HL-60 (cell line): ENCODE results near the gene GAS2L2.

Experiments used
- DNase-seq, 2 experiments: peaks; one replicate each; pipeline ENCODE4 v3.0.0-alpha.2; 2010 to 2020; ENCODE audit warnings: low read depth in 1 of 2, low spot score in 1 of 2
- H3K27ac ChIP-seq: fragments of 250-450 bp; sonication (Bioruptor Pico); replicated peaks from 2 replicates; pipeline ENCODE4 v1.5.1; 2020; ENCODE audit warnings: mild to moderate bottlenecking, moderate library complexity
- H3K27me3 ChIP-seq: fragments of 250-450 bp; sonication (Bioruptor Pico); 2 replicates; pipeline ENCODE4 v1.5.1; 2021; ENCODE audit warnings: mild to moderate bottlenecking, moderate library complexity; ENCODE audit not compliant: insufficient read depth, poor library complexity, severe bottlenecking
- H3K4me3 ChIP-seq: replicated peaks from 2 replicates; pipeline ENCODE4 v1.5.1; 2011; ENCODE audit warnings: mild to moderate bottlenecking, control low read depth, low read length; ENCODE audit not compliant: insufficient read depth
- GABPA ChIP-seq: IDR thresholded peaks from 2 replicates; pipeline ENCODE4 v1.6.1; 2012; ENCODE audit warnings: low read depth
- POLR2AphosphoS5 ChIP-seq: IDR thresholded peaks from 2 replicates; pipeline ENCODE4 v1.6.1; 2012; ENCODE audit warnings: low read depth
- REST ChIP-seq: IDR thresholded peaks from 2 replicates; pipeline ENCODE4 v1.6.1; 2012; ENCODE audit warnings: low read depth; ENCODE audit not compliant: insufficient replicate concordance
- SPI1 ChIP-seq: IDR thresholded peaks from 2 replicates; pipeline ENCODE4 v1.6.1; 2012; ENCODE audit warnings: low read depth, mild to moderate bottlenecking, borderline replicate concordance
- TF ChIP-seq, protein P1 (sequence below): IDR thresholded peaks from one replicate; pipeline ENCODE4 v1.5.1; 2011; ENCODE audit warnings: low read length, control low read depth, inconsistent platforms; ENCODE audit not compliant: insufficient read depth

Gene GAS2L2

DNA sequence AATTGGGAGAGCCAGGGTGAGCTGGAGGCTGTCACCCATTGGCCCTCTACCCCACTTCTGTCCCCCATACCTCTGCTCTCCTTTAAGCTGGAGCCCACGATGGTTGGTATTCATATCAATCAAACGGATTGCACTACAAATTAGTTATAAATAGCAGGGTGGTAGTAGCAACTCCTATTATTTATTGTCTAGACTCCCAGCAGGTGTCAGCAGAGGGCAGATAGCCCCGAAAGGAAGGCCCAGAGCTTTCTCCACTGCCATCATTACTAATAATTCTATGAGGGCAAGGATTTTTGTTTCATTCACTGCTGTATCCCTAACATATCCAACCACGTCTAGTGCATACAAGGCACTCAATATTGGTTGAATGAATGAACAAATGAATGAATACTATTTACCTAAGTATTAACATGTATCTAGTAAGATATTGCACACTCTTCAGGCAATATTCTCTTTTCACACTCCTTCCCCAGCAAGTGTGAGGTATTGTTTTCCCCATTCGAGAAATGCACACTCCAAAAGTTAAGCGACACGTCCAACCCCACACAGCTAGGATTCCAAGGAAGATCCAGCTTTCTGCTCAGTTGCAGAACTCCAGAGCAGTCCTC lies 14.0 kb upstream of the GAS2L2 start:
- peaks cover 3% of the 10 kb centered on the region for H3K27me3 ChIP-seq
- no peak for TF ChIP-seq POLR2AphosphoS5
- TF ChIP-seq, protein P1, sequence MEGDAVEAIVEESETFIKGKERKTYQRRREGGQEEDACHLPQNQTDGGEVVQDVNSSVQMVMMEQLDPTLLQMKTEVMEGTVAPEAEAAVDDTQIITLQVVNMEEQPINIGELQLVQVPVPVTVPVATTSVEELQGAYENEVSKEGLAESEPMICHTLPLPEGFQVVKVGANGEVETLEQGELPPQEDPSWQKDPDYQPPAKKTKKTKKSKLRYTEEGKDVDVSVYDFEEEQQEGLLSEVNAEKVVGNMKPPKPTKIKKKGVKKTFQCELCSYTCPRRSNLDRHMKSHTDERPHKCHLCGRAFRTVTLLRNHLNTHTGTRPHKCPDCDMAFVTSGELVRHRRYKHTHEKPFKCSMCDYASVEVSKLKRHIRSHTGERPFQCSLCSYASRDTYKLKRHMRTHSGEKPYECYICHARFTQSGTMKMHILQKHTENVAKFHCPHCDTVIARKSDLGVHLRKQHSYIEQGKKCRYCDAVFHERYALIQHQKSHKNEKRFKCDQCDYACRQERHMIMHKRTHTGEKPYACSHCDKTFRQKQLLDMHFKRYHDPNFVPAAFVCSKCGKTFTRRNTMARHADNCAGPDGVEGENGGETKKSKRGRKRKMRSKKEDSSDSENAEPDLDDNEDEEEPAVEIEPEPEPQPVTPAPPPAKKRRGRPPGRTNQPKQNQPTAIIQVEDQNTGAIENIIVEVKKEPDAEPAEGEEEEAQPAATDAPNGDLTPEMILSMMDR = peak; percentile 27
- no peak overlapping the region for H3K27ac ChIP-seq
- DNase-seq = peak in 1 of 2 experiments; percentile 33
- no peak overlapping the region for H3K4me3 ChIP-seq

DNA sequence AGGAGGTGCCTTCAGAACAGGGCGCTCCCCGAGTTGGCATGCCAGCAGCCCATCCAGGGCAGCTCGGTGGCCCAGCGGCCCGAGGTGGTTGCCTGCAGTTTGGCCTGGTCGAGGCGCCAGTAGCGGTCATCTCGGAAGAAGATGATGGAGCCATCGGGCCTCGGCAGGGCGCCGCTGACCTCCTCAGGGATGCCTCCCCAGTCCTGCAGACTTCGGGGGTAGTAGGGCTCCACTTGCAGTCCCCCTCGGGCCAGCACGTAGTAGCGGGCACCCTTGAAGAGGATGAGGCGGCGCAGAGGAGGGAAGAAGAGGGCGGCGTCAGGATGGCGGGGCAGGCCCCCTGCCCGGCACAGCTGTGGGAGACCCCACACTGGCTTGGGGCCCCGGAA lies 13.4 kb upstream of the GAS2L2 start:
- no peak for DNase-seq
- Histone ChIP-seq H3K4me3 (no peak overlapping the region), H3K27me3 (peaks cover 3% of the 10 kb centered on the region), H3K27ac (no peak overlapping the region)
- TF ChIP-seq, protein P1 = no peak
- TF ChIP-seq SPI1 = no peak
- TF ChIP-seq GABPA = no peak
- no peak for TF ChIP-seq POLR2AphosphoS5
- no peak for TF ChIP-seq REST

DNA sequence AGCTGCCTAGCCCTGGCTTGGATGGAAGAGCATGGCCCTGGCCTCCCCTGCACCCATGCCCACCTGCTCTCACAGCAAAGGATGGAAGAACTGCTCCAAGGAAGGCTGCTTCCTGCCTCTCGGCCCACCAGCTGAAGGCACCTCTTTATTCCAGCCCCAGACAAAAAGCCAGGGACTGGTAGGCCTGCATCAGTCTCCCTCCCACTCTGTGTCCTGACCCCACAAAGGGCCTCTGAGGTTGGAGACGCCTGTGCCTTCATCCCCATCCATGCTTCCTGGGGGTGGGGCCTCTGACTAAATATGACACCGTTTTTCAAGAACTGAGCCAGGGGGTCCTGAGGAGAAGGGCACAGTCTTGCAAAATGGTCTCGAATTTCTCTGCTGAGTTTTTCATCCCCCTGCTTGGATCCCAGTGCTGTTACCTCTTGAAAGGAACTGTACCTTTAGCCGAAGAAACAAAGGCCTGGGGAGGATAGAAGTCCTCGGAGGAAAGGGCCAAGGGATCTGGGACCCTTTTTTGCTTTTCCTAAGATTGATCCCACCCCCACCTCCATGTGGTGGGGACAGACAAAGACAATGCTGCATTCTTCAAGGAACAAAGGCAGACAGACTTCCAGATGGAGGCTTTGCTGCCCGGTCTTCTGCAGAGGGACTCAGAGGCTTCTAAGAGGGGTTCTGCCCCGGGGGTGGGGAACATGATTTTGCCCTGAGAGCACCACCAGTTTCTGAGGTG lies 12.9 kb upstream of the GAS2L2 start:
- TF ChIP-seq, protein P1 = no peak
- TF ChIP-seq SPI1 = no peak
- TF ChIP-seq GABPA = no peak
- TF ChIP-seq POLR2AphosphoS5 = no peak
- TF ChIP-seq REST = no peak

More for the DNA sequence above, 12.9 kb upstream of the GAS2L2 start:
- no peak overlapping the region for H3K4me3 ChIP-seq
- H3K27me3 ChIP-seq = peaks cover 3% of the 10 kb centered on the region
- H3K27ac ChIP-seq = no peak overlapping the region
- no peak for DNase-seq
